Measurements from ENCODE around the gene SEPTIN10.

SEPTIN10 gene

DNA sequence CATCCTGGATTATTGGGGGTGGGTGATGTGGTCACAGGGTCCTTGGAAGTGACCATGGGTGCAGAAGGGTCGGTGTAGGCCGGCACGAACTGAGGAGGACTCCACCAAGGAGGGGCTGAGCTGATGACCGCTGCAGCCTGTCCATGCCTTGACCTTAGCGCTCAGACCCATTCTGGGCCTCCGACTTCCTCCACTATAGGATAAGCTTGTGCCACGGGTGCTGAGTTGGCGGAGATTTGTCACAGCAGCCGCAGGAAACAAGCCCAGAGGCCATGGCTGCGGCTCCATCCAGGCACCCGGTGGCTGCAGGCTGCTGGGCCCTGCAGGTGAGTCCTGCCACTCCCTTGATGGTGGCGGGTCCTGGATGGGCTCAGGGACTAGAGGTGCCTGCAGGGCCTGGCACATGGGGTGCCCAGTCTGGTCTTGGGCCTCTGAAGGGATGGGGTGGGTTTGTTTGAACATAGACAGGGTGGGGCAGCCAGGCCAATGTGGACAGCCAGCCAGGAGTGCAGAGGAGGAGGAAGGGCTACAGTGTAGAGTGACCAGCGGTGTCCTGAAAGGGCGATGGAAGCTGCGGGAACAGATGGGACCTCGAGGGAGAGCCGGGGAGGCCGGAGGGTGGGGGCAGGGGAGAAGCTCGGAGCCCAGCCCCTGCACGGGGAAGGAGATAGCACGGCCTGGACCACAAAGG is 84.8 kb downstream of the SEPTIN10 start:
- H3K27ac ChIP-seq, result no peak overlapping the region
- TF ChIP-seq ZFX (IDR thresholded peaks at IDR 0.05; ENCODE audit: borderline replicate concordance), result no peak
- TF ChIP-seq, protein P1, sequence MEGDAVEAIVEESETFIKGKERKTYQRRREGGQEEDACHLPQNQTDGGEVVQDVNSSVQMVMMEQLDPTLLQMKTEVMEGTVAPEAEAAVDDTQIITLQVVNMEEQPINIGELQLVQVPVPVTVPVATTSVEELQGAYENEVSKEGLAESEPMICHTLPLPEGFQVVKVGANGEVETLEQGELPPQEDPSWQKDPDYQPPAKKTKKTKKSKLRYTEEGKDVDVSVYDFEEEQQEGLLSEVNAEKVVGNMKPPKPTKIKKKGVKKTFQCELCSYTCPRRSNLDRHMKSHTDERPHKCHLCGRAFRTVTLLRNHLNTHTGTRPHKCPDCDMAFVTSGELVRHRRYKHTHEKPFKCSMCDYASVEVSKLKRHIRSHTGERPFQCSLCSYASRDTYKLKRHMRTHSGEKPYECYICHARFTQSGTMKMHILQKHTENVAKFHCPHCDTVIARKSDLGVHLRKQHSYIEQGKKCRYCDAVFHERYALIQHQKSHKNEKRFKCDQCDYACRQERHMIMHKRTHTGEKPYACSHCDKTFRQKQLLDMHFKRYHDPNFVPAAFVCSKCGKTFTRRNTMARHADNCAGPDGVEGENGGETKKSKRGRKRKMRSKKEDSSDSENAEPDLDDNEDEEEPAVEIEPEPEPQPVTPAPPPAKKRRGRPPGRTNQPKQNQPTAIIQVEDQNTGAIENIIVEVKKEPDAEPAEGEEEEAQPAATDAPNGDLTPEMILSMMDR (IDR thresholded peaks at IDR 0.05), result no peak

DNA sequence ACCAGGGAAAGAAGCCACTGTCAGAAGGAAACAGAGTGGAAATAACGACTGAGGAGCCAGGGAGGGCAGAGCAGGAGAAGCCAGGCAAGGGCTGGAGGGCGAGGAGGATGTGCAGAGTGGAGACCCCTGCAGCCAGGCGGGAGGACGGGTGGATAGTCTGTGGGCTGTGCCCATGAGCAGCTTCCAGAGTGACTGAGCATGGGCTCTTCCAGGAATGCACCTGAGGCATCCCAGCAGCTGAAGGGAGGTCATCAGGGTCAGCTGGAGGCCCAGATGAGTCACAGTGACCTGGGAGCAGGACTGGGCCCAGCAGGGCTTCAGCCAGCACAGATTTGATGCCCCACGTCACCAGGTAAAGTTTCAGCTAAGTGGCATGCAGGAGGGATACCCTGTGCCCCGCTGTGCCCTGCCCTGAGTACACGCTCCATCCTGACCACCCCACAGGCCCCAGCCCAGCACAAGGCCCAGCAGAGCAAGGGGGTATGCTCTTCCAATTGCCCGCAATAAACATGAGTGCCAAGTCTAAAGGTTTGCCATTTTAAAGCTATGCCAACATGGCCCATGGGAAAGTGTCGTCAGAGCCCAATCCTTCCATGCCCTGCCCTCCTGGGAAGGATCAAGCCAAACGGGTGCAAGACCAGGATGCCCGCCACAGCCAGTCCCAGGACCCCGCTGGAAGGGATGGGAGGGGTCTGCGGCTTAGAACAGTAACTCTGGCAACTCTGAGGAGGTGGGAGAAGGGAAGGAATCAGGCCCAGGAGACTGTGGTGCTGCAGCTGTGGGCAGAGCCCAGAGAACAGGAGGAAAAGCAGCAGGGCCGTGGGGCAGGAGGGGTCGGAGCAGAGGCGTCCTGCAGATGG is 85.7 kb downstream of the SEPTIN10 start:
- H3K27ac ChIP-seq, result no peak overlapping the region
- TF ChIP-seq, protein P1 (IDR thresholded peaks at IDR 0.05), result no peak
- no peak for TF ChIP-seq ZFX (IDR thresholded peaks at IDR 0.05; ENCODE audit: borderline replicate concordance)

DNA sequence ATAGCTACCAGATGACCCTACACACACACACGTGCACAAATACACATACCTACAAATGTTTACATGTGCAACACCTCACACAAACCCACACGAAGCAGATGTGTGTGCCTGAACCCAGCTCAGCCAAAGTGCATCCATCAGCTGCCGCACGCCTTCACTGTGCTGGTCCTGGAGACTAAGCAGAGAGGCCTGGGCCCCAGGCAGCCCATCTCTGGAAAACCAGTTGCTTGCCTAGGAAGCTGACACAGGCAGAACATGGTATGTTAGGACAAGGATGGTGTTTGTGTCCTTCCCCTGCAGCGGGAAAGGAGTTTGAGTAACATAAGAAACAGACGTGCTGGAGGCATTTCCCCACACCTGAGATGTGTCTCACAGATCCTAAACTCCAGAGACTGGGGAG is 86.7 kb downstream of the SEPTIN10 start:
- H3K27ac ChIP-seq, result no peak overlapping the region
- TF ChIP-seq ZFX (IDR thresholded peaks at IDR 0.05; ENCODE audit: borderline replicate concordance), result no peak
- TF ChIP-seq, protein P1 (IDR thresholded peaks at IDR 0.05), result no peak

DNA sequence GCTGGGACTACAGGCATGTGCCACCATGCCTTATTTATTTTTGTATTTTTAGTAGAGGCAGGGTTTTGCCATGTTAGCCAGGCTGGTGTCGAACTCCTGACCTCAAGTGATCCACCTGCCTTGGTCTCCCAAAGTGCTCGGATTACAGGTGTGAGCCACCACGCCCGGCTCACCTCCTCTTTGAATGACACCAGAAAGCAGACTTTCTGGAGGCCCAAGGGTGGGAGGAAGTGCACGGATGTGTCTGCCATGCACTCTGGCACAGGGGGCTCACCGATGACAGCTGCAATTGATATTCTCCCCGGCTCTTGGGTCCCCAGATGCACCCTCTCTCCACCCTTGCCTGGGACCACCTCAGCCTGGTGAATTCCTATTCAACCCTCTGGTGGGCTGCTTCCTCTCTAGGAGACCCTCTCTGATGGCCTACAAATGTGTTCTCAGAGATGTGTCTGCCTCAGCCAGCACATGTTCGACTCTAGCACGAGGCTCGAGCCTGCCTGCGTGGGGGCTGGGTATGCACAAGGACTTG is 87.3 kb downstream of the SEPTIN10 start:
- H3K27ac ChIP-seq, result no peak overlapping the region
- no peak for TF ChIP-seq ZFX (IDR thresholded peaks at IDR 0.05; ENCODE audit: borderline replicate concordance)
- TF ChIP-seq, protein P1 (IDR thresholded peaks at IDR 0.05), result no peak

DNA sequence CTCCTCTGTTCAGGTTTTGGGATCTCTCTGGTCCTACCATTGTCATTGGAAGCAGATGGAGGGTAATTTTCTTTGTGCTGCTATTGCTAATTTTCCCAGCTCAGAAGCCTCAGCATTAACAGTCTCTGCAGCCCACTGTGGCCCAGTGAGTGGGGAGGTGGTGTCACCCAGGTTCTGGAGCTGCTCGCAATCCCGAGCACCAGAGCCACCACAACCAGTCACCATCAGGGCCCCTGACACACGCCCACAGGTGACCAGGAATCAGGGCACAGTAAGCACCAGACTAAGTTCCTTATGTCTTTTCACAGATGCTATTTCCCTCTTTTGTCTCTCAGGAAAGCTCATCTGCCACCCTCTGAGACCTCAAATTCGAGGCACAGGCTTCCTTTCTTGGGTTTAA is 87.9 kb downstream of the SEPTIN10 start:
- H3K27ac ChIP-seq, result no peak overlapping the region
- TF ChIP-seq, protein P1 (IDR thresholded peaks at IDR 0.05), result no peak
- TF ChIP-seq ZFX (IDR thresholded peaks at IDR 0.05; ENCODE audit: borderline replicate concordance), result no peak

DNA sequence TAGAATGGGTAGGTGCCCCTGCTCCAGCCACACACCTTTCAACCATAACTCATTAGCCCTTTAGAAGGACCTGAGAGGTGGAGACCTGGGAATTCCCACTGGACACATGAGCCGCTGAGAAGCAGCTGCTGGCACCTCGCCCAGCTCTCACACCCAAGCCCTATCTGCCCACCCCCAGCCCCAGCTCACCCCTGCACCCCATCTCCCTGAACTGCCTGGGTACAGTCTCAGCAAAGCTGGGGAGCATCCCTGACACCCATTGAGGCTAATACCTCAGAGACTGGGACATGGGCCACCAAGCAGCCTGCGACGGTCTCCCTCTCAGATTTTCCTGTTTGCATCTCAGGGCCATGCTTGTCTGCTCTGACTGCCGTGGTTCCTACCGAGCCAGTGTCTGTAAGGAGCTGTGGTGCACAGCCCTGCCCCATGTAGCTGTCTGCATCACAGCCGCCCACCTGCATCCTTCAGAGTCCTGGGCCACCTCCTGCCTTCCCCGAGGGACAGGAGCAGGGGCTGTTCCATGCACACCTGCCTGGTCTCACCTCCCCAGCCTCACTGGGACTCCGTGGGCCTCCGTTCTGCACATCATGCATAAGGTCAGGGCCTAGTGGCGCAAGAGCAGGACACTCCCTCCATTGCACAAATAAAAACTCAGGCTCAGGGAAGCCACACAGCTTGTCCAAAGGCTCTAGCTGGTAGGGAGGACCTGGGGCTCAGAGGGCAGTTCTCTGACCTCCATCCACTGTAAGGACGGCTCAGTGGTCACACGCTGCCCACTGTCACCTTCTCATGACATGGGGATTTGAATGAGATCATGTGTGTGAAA is 90.0 kb downstream of the SEPTIN10 start:
- no peak overlapping the region for H3K27ac ChIP-seq
- TF ChIP-seq, protein P1 (IDR thresholded peaks at IDR 0.05), result no peak
- TF ChIP-seq ZFX (IDR thresholded peaks at IDR 0.05; ENCODE audit: borderline replicate concordance), result no peak

All from 22Rv1 (cell line).